ENCODE data around the gene MRRF. TPM values are rescaled to one million over a fixed set of nuclear protein-coding genes. Genes with fewer than 3 reads are reported as not detected.

MRRF gene
- total RNA-seq, 1 donor from 2014 or later, result 60.2 TPM

- DNase-seq (ENCODE audit: low spot score), result no peak
These were observed 115.6 kb downstream of the MRRF start for GRCh38 chr9:122380293-122380692.

Other genes starting within 250 kb of the MRRF start
- 8.9 TPM for gene TTLL11, start 171.6 kb upstream of the MRRF start, total RNA-seq (ENCODE audit: insufficient read depth, low replicate concordance)
- 11.6 TPM for gene NDUFA8, start 105.1 kb upstream of the MRRF start, total RNA-seq (ENCODE audit: insufficient read depth, low replicate concordance)
- gene MORN5, start 105.0 kb upstream of the MRRF start, total RNA-seq (ENCODE audit: insufficient read depth, low replicate concordance), result 23.1 TPM
- gene LHX6, start 35.9 kb upstream of the MRRF start, total RNA-seq (ENCODE audit: insufficient read depth, low replicate concordance), result 0.72 TPM
- gene RBM18, start within 50 bp of the MRRF start, total RNA-seq (ENCODE audit: insufficient read depth, low replicate concordance), result 28.6 TPM
- gene PTGS1, start 106.1 kb downstream of the MRRF start, total RNA-seq (ENCODE audit: insufficient read depth, low replicate concordance), result 22.9 TPM
- 1.4 TPM for gene OR1J1, start 213.0 kb downstream of the MRRF start, total RNA-seq (ENCODE audit: insufficient read depth, low replicate concordance)
- 1.2 TPM for gene OR1J2, start 245.9 kb downstream of the MRRF start, total RNA-seq (ENCODE audit: insufficient read depth, low replicate concordance)